ENCODE results near the gene SLFN12.

GRCh38 chr17:35479271-35479670, 47.0 kb upstream of the SLFN12 start:
- TF ChIP-seq CTCF (conservative IDR thresholded peaks at IDR 0.05 in 1 of 2, IDR thresholded peaks at IDR 0.05 in 1 of 2; ENCODE audit: low read depth in 1 of 2, low read length in 2 of 2) (no peak), EZH2 (IDR thresholded peaks at IDR 0.05; ENCODE audit: low read length, missing control alignments) (no peak)
